CD4-positive, alpha-beta T cell treated with Interleukin-6 at 100 ng/mL for 8 hours (primary cell): ENCODE measurements around the gene EVL.

ENCODE experiments used
- DNase-seq: peaks from one replicate; pipeline ENCODE4 v3.0.0-alpha.2; 2020; ENCODE audit warnings: mixed read lengths, low spot score

Gene EVL

GRCh38 chr14:100084591-100084990 is 19.4 kb downstream of the EVL start:
- DNase-seq, result no peak

GRCh38 chr14:100085462-100085861 is 20.2 kb downstream of the EVL start:
- DNase-seq, result no peak

DNA sequence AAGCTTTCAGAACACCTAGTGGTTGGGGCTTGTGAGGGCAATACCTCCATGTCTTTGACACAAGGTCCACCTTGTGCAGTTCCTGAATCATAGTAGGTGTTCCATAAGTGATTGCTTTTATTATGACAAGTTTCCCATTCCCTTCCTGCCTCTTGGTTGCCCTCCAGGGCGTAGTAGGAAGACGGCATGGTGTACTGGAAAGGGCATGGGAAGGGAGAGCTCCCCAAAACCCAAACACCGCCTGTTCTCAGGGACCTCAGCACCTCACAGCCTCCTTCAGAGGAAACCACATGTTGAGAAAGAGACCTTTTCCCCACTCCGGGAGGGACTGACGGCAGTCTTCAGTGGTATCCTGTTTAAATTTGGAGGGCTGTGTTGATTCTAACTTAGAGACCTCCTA is 21.1 kb downstream of the EVL start:
- DNase-seq, result no peak

- no peak for DNase-seq
Observed at GRCh38 chr14:100088226-100088625, 23.0 kb downstream of the EVL start.

DNA sequence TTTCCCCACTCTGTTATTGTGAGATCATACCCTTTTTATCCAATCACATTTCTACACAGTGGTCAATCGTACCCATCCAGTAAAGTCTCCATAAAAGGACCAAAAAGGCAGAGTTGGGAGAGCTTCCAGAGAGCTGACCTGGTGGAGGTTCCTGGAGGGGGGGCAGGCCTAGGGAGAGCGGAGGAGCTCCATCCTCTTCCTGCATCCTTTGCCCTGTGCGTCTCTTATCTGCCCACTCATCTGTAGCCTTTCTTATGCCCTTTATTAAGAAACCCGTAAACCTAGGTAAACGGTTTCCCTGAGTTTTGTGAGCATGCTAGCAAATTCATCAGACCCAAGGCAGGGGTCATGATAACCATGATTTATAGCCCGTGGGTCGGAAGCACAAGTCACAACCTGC is 26.2 kb downstream of the EVL start:
- DNase-seq, result no peak

- no peak for DNase-seq
Observed at GRCh38 chr14:100092832-100093231, 27.6 kb downstream of the EVL start.

GRCh38 chr14:100093319-100093718 is 28.1 kb downstream of the EVL start:
- no peak for DNase-seq

GRCh38 chr14:100096656-100097055 is 31.4 kb downstream of the EVL start:
- no peak for DNase-seq

DNA sequence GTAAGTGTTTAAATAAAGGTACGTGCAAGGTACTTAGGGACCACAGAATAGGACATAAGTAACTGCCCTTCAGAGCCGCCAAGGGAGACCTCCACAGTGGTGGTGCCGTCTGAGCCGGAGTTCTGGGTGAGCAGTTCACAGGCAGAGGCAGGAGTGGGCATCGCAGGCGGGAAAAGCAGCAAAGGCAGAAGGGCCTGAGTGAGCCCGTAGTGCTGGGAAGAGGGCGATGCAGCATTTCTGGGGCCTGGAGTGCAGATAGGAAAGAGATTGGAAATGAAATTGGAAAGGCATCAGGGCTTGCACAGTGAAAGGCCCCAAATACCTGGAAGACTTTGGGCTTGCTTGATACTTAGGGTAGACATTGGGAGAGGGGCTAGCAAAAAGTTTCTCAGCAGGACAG is 32.9 kb downstream of the EVL start:
- DNase-seq, result no peak

GRCh38 chr14:100100032-100100703 is 34.9 kb downstream of the EVL start:
- no peak for DNase-seq

DNA sequence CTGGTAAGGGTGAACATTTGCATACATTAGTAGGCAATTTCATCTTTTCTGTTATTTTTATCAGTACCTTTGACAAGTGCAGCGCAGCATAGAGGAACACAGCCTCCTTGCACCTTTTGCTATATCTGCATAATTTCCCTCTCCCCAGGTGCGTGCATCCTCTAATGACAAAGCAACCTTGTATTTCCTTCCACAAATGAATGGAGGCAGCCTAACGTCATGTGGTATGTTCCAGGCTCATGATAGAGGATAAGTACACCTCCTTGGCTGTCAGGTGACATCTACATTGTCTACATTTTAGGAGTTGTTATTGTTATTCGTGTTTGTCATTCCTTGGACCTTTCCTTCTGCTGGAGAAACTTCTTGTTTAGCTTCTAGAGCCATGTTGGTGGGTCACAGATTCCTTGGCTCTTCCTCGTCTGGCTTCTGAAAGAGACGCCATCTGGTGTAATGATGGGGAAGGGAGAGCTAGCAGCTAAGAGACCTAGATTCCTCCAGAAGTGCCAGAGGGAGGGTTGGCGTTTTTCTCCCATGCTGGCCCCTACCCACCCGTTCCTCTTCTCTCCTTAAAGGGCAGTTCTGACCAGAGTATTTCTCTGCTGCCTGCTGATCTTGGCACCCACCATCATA is 37.0 kb downstream of the EVL start:
- no peak for DNase-seq

- no peak for DNase-seq
Observed at GRCh38 chr14:100103250-100104005, 38.2 kb downstream of the EVL start.

GRCh38 chr14:100104006-100104352 is 38.8 kb downstream of the EVL start:
- no peak for DNase-seq

DNA sequence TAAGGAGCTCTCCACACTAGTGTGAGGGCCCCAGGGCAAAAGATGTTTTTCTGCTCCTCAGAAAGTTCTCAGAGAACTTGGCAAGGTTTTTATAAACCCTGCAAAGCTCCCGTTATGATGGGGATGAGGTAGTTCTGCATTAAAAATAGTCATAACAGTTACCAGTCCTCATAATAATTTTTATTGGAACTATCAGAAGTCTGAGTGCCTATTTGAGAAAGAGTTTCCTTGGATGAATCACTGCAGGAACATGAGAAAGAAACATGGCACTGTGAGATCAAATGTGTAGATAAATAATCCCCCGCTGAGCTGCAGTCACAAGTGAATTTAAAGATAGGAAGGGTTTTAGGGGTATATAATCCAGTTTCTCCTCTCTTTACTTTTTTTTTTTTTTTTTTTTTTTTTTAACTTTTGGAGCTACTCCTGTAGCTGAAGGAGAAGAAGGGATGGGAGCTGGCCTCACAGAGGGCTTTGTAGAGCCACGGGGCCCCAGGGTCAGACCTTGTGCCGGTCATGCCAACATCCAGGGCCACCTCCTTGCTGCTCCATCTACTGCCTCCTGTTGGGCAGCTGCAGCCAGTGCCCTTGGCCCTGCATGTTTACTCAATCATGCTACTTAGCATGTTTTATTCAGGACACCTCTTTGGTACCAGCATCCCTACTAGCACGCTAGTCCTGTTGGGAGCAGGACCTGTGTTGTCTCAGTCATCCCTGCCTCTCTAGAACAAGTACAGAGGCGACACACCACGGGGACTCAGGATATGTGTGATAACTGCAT is 39.5 kb downstream of the EVL start:
- DNase-seq, result no peak

DNA sequence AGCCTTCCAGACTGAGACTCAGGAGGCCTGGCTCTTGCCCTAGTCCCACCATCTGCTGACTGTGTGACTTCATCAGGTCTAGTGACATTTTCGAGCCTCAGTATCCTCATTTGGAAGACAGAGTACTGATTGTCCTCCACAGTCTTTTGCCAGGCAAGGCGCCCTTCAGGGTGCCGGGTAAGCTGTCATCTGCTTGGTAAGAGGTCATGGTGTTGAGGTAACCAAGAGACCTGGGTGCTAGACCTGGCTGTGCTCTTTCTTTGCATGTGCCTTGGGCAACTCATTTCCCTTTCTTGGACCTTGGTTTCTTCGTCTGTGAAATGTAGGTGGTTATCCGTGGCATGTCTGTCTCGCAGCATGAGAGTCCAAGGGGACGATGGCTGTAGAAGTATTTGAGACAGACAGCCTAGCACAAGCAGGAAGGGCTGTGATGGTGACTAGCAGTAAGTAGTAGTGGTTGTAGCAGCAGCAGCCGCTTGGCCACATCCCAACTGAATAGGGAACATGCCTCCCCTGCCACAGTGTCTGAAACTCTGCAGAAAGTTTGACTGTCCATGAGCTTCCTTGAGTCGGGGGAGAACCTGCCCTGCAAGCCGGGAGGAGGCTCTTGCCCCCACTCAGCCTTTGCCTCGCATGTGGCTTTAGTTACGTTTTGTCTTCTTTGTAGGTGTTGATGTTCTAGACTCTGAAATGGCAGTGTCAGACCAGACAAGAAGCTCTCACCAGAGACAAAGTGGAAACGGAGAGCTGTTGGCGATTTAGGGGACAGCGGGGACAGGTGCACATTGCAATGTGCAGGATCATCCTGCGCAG is 40.3 kb downstream of the EVL start:
- DNase-seq, result no peak

GRCh38 chr14:100106250-100107112 is 41.3 kb downstream of the EVL start:
- DNase-seq, result peak; percentile 36

- DNase-seq, result no peak
Observed at GRCh38 chr14:100107236-100107635, 42.0 kb downstream of the EVL start.

GRCh38 chr14:100108042-100108825 is 43.0 kb downstream of the EVL start:
- peak; percentile 82 for DNase-seq

DNA sequence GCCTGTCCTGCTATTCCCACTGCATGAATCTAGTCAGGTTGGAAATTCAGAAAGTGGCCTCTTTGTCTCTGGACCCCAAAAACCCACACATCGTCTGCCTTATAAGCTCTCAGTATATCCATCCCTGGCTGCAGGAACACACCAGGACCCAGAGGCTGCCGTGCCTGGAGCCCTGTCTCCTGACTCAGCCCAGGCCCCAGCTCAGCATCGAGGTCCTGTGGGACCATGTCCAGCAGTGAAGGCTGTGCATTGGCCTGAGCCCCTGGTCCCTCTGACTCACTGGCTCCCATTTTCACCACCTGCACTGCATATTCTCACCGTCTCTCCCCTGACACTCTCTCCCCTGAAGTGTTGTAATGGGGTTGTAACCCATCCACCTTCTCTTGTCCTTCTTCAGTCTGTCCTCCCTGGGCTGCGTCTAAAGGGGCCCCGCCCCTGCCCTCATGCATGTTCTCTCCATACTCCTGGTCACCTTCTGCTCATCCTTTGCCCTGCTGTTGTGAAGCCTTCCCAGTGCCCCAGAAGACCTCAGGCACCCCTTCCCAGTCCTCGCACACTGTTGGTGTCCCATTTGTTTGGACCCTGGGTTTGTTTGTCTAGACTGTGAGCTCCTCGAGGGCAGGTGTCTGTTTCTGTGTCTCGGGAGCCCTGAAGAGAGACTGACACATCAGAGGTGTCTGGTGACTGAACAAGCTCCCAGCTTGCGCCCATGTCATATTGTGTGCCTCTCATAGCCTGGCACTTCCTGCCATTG is 43.8 kb downstream of the EVL start:
- no peak for DNase-seq
